AG04450 (cell line): ENCODE measurements around the gene SRGAP3. TPM values are rescaled to one million over a fixed set of nuclear protein-coding genes. Genes with fewer than 3 reads are reported as not detected.

Source experiments
- CTCF ChIA-PET: fragments of 300-600, 350-600 bp; formaldehyde crosslinking; extraction: SDS; loops from one replicate; lab custom pipeline; 2022; ENCODE audit warnings: antibody characterized with exemption, inconsistent platforms; lab: Charles Lee
- POLR2A ChIA-PET: fragments of 350-600 bp; formaldehyde crosslinking; extraction: SDS; loops from one replicate; lab custom pipeline; 2021; ENCODE audit warnings: antibody characterized with exemption, inconsistent platforms; lab: Yijun Ruan, JAX
- DNase-seq: peaks from one replicate; pipeline ENCODE4 v3.0.0-alpha.2; 2011; ENCODE audit warnings: low read depth, low spot score
- H3K27ac ChIP-seq: one replicate; pipeline ENCODE4 v1.5.1; 2012; ENCODE audit warnings: low read depth, low read length, control low read depth
- H3K27me3 ChIP-seq: one replicate; pipeline ENCODE4 v1.6.0; 2012; ENCODE audit warnings: low read length; ENCODE audit not compliant: control insufficient read depth, insufficient read depth
- H3K4me3 ChIP-seq: 2 replicates; pipeline ENCODE4 v1.5.1; 2011; ENCODE audit warnings: mild to moderate bottlenecking, low read depth, low read length, control low read depth
- H3K9me3 ChIP-seq: 2 replicates; pipeline ENCODE4 v1.5.1; 2012; ENCODE audit warnings: low read length; ENCODE audit not compliant: control insufficient read depth, insufficient read depth
- polyA plus RNA-seq: library from polyadenylated mRNA; depleted of rRNA; stranded (reverse); fragments of >200 nt; gene quantifications from 2 replicates; pipeline ENCODE4 v1.2.3, GENCODE V29; 2011
- TF ChIP-seq, protein P1 (sequence below): IDR thresholded peaks from 2 replicates; pipeline ENCODE4 v1.5.1; 2011; ENCODE audit warnings: low read depth, low read length, control low read depth, inconsistent platforms

Gene SRGAP3
- polyA plus RNA-seq, 1 experiment, result 0.61 TPM

DNA sequence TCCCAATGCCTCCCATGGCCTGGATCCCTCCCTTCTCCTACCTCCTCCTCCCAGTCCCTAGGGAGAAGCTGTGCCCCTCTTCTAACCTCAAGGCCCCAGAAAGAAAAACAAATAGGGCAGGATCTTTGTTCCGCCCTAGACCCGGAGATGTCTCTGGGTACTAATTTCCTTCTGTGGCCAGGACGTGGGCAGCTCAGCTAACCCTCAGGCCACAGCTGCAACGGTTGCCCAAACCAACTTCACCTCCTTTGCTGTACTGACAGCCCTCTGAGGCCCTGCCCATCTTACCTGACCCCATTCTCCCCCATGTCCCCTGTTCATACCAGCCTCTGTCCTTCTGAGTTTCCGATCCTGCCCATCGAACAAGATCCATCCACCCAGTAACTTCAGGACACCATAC, 70.7 kb downstream of the SRGAP3 start:
- Histone ChIP-seq H3K27ac (no peak overlapping the region), H3K27me3 (peaks cover 7% of the 10 kb centered on the region), H3K4me3 (no peak overlapping the region), H3K9me3 (no peaks in the 10 kb centered on the region)
- TF ChIP-seq, protein P1, sequence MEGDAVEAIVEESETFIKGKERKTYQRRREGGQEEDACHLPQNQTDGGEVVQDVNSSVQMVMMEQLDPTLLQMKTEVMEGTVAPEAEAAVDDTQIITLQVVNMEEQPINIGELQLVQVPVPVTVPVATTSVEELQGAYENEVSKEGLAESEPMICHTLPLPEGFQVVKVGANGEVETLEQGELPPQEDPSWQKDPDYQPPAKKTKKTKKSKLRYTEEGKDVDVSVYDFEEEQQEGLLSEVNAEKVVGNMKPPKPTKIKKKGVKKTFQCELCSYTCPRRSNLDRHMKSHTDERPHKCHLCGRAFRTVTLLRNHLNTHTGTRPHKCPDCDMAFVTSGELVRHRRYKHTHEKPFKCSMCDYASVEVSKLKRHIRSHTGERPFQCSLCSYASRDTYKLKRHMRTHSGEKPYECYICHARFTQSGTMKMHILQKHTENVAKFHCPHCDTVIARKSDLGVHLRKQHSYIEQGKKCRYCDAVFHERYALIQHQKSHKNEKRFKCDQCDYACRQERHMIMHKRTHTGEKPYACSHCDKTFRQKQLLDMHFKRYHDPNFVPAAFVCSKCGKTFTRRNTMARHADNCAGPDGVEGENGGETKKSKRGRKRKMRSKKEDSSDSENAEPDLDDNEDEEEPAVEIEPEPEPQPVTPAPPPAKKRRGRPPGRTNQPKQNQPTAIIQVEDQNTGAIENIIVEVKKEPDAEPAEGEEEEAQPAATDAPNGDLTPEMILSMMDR, result no peak
- ChIA-PET POLR2A (no interaction called here), CTCF (no interaction called here)
- no peak for DNase-seq

DNA sequence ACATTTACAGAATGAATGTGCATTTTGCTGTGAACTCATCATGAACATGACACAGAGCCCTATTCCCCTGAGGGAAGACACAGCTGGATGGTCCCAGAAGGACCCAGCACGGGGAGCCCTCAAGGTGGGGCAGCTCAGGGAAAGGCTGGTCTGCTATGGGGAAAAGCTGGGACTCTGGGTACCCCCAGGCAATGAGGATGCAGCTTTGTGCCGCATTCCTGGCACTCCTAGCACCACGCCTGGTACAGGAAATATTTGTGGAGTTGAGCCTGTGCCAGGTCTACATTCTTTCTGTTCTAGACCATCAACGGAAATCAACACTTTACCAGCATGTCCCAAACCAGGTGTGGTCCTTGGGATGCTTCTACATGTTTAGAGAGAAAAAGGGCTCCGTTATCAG, 74.0 kb downstream of the SRGAP3 start:
- TF ChIP-seq, protein P1, result no peak
- H3K27ac ChIP-seq, result no peak overlapping the region
- H3K27me3 ChIP-seq, result peaks cover 7% of the 10 kb centered on the region
- H3K9me3 ChIP-seq, result no peaks in the 10 kb centered on the region
- ChIA-PET POLR2A (no interaction called here), CTCF (no interaction called here)
- no peak for DNase-seq
- no peak overlapping the region for H3K4me3 ChIP-seq

DNA sequence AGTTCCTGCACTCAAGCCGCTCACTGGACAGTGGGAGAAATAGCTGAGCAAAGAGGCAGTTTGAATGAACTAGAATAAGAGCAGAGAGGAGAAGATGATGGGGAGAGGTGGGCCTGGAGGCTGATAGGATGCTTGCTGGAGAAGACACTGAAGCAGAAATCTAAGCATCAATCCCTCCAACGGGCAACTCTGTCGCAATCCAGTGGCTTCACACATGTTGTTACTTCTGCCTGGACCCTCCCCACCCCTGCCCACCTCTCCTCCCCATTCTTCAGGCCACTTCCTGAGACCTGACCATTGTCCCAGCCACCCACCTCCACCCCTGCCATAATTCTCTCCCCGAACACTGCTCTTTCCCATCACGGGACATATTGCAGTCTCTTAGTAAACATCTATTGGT, 76.0 kb downstream of the SRGAP3 start:
- Histone ChIP-seq H3K27me3 (peaks cover 7% of the 10 kb centered on the region), H3K27ac (no peak overlapping the region), H3K4me3 (no peak overlapping the region), H3K9me3 (no peaks in the 10 kb centered on the region)
- TF ChIP-seq, protein P1, result no peak
- DNase-seq, result no peak
- POLR2A ChIA-PET, result no interaction called here
- CTCF ChIA-PET, result no interaction called here

DNA sequence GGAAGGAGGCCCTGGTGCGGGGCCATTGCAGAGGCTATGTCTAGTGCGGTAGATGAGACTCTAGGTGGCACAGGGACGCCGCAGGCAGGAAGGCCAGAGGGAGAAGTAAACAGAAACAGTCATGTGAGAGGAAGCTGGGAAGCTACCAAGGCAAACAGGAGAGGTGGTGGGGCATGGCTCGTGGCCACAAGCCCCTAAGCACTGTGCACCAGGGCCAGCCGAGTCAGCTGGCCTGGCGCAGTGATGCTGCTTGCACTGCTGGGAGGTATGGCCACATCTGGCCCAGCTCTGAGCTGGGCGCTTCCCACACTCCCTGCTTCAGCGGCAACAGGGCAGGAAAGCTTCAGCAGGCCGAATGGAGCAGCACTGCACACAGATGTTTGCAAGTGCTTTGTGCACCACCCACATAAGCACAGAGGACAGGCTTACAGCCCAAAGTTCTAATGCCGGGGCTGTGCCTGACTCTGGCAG, 76.6 kb downstream of the SRGAP3 start:
- Histone ChIP-seq H3K27ac (no peak overlapping the region), H3K27me3 (peaks cover 5% of the 10 kb centered on the region), H3K9me3 (no peaks in the 10 kb centered on the region), H3K4me3 (no peak overlapping the region)
- ChIA-PET POLR2A (no interaction called here), CTCF (no interaction called here)
- TF ChIP-seq, protein P1, result no peak
- no peak for DNase-seq

DNA sequence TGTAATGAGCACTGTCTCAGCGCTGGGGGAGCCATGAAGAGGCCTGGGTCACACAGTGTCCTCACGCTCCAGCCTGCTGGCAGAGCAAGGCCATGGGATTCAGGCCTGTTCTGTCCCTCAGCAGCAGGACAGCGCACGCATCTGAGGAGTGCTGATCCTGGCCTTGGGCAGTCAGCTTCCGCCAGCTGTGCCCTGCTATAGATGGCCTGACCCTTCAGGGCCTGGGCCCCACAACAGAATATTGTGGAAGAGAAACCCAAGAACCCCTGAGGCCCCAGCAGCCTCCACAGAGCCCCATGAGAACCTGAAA, 78.6 kb downstream of the SRGAP3 start:
- no peaks in the 10 kb centered on the region for H3K9me3 ChIP-seq
- ChIA-PET CTCF (no interaction called here), POLR2A (no interaction called here)
- no peak for DNase-seq
- peaks cover 5% of the 10 kb centered on the region for H3K27me3 ChIP-seq
- TF ChIP-seq, protein P1, result no peak
- no peak overlapping the region for H3K4me3 ChIP-seq
- H3K27ac ChIP-seq, result no peak overlapping the region
